NCI-H69 (cell line): ENCODE measurements around the gene KDM4B.

Experiments
- DNase-seq: peaks from one replicate; lab custom pipeline; 2025; lab: John Stamatoyannopoulos, UW

Gene KDM4B

GRCh38 chr19:5122671-5123409 lies 153.9 kb downstream of the KDM4B start:
- peak; percentile 16 for DNase-seq

- DNase-seq: peak; percentile 13
Observed at GRCh38 chr19:5123646-5124045, 154.7 kb downstream of the KDM4B start.

GRCh38 chr19:5124111-5124855 lies 155.4 kb downstream of the KDM4B start:
- no peak for DNase-seq

- DNase-seq: no peak
Observed at GRCh38 chr19:5125376-5125775, 156.5 kb downstream of the KDM4B start.

- no peak for DNase-seq
Observed at GRCh38 chr19:5125797-5126497, 157.0 kb downstream of the KDM4B start.

GRCh38 chr19:5126498-5127223 lies 157.7 kb downstream of the KDM4B start:
- DNase-seq: no peak

GRCh38 chr19:5127717-5128116 lies 158.8 kb downstream of the KDM4B start:
- no peak for DNase-seq

- DNase-seq: no peak
Observed at GRCh38 chr19:5128251-5128935, 159.5 kb downstream of the KDM4B start.

- DNase-seq: no peak
Observed at GRCh38 chr19:5128936-5129389, 160.1 kb downstream of the KDM4B start.

- DNase-seq: no peak
Observed at GRCh38 chr19:5129691-5130090, 160.8 kb downstream of the KDM4B start.

GRCh38 chr19:5130371-5131030 lies 161.6 kb downstream of the KDM4B start:
- DNase-seq: no peak

GRCh38 chr19:5131031-5131505 lies 162.2 kb downstream of the KDM4B start:
- no peak for DNase-seq

- DNase-seq: no peak
Observed at GRCh38 chr19:5131506-5132205, 162.7 kb downstream of the KDM4B start.

GRCh38 chr19:5132206-5132560 lies 163.3 kb downstream of the KDM4B start:
- no peak for DNase-seq

- DNase-seq: no peak
Observed at GRCh38 chr19:5132698-5133651, 164.1 kb downstream of the KDM4B start.

GRCh38 chr19:5133986-5134595 lies 165.2 kb downstream of the KDM4B start:
- no peak for DNase-seq

- DNase-seq: no peak
Observed at GRCh38 chr19:5134691-5135090, 165.8 kb downstream of the KDM4B start.

GRCh38 chr19:5136073-5136855 lies 167.4 kb downstream of the KDM4B start:
- DNase-seq: no peak
